IPS DF 19.7 (cell line): ENCODE data around the gene LTBP3.
"Not testable (repeated sequence)": the region's sequence is repeated elsewhere in the genome, so short reads cannot be mapped to it uniquely, and the experiment has no call there.

Experiments used
- DNase-seq: peaks from one replicate; pipeline ENCODE4 v3.0.0-alpha.2; 2013; ENCODE audit warnings: low read depth, low spot score

The LTBP3 gene

DNA sequence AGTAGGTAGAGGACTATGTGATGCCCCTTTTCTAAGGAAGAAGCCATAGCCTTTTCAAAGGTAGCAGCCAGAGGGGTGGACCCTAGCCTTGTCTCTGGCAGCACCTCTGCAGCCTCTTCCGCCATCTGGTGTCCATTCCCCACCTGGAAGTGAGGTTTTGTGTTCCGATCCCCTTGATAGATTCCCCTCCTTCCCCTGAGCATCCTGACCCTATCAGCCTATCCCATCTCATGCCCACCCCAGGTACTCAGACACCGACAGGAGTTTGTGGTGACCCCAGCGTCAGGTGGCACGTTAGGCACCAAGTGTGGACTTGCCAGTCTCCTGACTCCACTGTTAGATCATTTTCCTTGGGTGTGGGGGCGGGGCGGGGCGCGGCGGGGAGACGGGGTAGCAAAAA lies 13.8 kb upstream of the LTBP3 start:
- no peak for DNase-seq

DNA sequence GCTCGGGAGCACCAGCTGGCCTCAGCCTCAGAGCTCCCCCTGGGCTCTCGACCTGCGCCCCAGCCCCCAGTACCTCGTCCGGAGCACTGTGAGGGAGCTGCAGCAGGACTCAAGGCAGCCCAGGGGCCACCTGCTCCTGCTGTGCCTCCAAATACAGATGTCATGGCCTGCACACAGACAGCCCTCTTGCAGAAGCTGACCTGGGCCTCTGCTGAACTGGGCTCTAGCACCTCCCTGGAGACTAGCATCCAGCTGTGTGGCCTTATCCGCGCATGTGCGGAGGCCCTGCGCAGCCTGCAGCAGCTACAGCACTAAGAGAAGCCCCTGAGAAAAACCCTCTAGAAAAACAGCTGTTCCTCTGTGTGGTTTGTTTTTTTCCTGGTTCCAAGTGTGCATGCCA lies 13.3 kb upstream of the LTBP3 start:
- DNase-seq, result no peak

DNA sequence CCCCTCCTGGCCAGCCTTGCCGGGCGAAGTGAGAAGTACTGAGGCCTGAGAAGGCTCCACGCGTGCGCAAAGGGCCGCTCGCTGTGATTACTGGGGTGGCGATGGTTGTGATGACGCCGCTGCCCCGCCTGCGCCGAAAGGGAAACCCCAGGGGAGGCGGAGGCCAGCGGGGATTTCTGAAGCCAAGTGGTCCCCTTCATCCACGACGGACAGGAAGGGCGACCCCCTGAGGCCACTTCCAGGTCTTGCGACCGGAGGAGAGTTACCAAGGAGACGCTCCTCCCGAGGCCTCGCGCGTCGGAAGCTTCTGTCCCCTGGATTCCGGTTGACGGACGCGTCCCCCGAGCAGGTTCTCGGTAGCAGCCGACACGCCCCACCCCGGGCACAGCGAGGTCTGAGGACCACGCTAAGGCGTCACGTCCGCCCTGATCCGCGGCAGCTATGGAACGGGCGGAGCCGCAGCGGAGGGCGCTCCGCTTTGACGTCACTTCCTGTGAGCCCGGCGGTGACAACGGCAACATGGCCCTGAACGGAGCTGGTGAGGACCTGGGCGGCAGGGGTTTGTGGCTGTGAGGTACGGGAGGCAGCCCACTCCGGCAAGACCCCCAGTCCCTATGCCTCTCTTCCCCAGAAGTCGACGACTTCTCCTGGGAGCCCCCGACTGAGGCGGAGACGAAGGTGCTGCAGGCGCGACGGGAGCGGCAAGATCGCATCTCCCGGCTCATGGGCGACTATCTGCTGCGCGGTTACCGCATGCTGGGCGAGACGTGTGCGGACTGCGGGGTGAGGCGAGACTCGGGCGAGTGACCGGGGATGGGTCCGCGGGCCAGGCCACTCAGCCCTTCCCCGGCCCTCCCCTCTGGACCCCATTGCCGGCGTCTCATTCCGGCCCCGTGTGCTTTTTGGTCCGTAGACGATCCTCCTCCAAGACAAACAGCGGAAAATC lies 12.1 kb upstream of the LTBP3 start, which contains the start of gene ZNRD2:
Gene ZNRD2 (plus strand): TSS at position 505 of the 946 bp plus-strand sequence. CDS start 15 bp downstream, at position 520.
- DNase-seq, result peak; percentile 96

GRCh38 chr11:65569164-65569972 lies 11.2 kb upstream of the LTBP3 start:
- no peak for DNase-seq

GRCh38 chr11:65565624-65566453 lies 7.7 kb upstream of the LTBP3 start:
- DNase-seq, result no peak

GRCh38 chr11:65564879-65565559 lies 6.9 kb upstream of the LTBP3 start:
- not testable (repeated sequence) for DNase-seq

- DNase-seq, result no peak
These were observed 5.4 kb upstream of the LTBP3 start for GRCh38 chr11:65563601-65564000.

DNA sequence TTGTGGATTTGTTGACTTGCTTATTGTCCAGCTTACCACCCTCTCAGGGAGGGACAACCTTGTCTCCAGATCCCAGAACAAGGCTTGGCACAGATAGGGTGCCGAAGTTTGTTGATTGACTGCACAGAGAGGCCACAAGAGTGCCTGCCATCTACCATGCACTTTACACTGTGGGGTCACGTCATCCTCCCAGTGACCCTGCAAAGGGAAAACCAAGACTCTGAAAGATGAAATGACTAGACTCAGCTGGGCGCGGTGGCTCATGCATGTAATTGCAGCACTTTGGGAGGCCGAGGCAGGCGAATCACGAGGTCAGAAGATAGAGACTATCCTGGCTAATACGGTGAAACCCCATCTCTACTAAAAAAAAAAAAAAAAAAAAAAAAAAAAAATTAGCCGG lies 4.6 kb upstream of the LTBP3 start:
- DNase-seq, result no peak

- no peak for DNase-seq
These were observed 3.9 kb upstream of the LTBP3 start for GRCh38 chr11:65562020-65562419.

DNA sequence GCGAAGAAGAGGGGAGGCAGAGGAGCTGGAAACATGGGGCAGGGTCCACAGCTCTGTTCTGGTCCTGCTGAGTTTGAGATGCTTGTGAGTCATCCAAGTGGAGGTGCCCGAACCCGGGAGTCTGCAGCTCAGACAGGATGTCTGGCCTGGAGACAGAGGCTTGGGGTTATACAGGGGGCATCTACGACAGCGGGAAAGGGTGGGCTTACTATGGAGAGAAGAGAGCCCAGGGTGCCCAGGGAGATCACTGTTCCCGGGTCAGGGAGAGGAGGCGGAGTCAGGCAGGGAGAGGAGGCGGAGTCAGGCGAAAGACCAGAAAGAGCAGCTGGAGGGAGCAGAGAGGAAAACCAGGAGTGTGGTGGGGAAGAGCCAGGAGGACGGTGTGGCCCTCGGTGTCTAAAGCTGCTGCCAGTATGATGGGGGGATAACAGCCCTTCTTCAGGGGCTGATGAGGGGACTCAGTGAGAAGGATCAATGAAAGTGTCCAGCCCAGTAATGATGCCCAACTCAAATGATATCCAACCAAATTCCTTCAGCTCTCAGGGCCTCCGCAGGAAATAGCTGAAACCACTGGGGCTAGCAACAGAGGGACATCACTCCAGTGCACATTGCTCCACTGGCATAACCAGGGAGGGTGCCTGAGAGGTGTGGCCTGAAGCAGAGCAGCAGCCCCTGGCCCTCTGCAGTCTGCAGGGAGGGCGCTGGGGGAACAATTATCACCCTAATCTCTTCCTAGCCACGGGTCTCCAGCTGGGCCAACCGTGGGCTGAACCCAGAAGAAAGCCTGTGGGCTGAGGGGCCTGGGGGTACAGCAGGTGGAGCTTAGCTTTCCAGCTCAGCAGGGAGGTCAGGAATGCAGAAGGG lies 2.6 kb upstream of the LTBP3 start:
- no peak for DNase-seq

GRCh38 chr11:65559951-65560537 lies 1.9 kb upstream of the LTBP3 start:
- DNase-seq, result no peak

DNA sequence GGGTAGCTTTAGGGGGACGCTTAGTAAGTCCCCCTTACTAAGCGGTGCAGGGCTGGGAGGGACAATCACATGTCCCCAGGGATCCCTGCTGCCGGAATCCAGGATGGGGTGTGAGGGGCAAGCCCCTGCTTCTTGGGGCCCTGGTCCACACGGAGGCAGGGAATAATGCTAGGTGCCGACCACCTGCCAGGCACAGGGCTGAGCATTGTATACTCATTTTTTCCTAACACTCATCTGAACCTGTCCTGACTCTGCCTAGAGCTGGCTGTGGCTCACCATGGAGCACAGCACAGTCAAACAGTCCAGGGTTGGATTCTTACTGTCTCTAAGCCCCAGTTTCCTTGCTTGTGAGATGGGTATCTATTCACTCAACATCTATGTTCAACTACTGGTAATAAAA lies 1.4 kb upstream of the LTBP3 start:
- DNase-seq, result no peak

GRCh38 chr11:65558930-65559509 lies 861 bp upstream of the LTBP3 start:
- DNase-seq, result no peak

GRCh38 chr11:65557280-65558001 lies 718 bp downstream of the LTBP3 start:
- DNase-seq, result no peak

DNA sequence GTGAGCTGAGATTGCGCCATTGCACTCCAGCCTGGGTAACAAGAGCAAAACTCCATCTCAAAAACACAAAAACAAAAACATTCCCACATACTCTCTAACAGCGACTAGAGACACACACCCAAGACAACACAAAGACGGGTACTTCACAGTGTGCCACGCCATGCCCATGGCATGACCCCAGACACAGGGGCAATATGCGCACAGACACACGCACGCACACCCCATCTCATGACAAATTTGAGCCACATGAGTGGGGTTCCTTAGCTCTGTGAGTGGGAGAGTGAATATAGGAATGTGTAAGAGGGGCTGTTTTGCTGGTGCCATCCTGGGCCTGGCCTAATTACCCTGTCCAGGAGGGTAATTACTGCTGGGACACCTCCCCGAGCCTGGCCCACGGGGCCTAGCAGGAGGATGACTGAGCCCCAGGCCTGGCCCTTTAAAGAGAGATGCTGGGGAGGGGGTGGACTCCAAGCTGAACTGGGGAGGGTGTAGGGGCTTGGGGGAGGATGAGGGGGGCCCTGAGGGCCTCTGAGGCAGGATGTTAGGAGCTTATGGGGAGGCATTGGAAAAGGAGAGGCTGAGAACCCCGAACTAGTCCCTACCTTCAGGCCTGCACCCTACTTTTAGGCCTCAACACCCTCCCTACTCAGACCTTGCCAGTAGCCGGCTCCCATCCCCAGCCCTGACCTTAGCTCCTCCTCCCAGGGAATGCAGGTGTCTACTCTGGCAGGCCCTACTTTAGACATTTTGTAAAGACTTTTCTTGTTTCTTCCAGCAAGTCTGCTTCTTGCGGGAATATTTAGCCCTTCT lies 1.5 kb downstream of the LTBP3 start:
- no peak for DNase-seq

DNA sequence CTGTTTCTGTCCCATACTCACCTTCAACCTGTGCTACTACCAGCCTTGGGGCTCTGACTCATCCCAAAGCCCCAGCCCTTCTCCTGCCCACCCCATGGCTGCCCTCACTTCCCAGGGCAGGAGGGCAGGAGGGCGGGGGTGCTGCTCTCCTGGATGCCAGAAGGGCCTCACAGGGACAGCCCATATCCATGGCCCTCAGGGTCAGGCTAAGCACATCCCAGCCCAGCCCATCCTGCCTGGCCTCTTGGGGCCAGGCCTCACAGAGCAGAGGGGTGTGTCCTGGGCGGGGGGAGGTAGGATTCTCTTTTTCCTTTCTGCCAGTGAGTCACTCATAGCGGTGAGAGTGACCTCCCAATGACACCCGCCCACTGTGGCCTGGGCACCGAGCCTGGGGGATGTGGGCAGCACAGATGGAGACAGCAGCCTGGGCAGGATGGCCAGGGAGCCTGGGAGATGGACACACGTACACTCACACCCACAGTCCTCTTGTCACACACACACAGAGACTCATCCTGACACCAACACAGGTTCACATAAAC lies 2.4 kb downstream of the LTBP3 start:
- no peak for DNase-seq

- DNase-seq, result no peak
These were observed 3.2 kb downstream of the LTBP3 start for GRCh38 chr11:65554842-65555430.
